Measurements from ENCODE around the gene RHCE. TPM values are rescaled to one million over a fixed set of nuclear protein-coding genes. Genes with fewer than 3 reads are reported as not detected.
"Not testable (repeated sequence)": the region's sequence is repeated elsewhere in the genome, so short reads cannot be mapped to it uniquely, and the experiment has no call there.

The RHCE gene
- total RNA-seq, 1 experiment from 2014 or later: not detected

DNA sequence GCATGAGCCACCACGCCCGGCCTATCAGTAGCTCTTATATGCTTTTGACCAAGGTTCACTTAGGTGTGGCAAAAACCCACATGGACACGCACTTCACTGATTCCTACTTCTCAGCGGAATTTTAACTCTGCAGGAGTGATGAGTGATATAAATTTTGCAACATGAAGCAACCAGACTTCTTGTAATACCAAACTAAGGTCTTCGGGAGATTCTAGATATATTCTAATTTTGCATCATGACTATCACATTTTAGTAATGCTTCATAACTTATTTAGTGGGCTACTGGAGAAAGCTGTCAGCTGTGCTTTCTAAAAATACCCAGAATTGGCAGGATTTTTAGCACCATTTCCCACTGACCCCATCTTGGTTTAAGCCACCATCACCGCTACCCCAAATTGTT is 27.8 kb downstream of the RHCE start:
- TF ChIP-seq, protein P1, sequence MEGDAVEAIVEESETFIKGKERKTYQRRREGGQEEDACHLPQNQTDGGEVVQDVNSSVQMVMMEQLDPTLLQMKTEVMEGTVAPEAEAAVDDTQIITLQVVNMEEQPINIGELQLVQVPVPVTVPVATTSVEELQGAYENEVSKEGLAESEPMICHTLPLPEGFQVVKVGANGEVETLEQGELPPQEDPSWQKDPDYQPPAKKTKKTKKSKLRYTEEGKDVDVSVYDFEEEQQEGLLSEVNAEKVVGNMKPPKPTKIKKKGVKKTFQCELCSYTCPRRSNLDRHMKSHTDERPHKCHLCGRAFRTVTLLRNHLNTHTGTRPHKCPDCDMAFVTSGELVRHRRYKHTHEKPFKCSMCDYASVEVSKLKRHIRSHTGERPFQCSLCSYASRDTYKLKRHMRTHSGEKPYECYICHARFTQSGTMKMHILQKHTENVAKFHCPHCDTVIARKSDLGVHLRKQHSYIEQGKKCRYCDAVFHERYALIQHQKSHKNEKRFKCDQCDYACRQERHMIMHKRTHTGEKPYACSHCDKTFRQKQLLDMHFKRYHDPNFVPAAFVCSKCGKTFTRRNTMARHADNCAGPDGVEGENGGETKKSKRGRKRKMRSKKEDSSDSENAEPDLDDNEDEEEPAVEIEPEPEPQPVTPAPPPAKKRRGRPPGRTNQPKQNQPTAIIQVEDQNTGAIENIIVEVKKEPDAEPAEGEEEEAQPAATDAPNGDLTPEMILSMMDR (IDR thresholded peaks at IDR 0.05): no peak
- TF ChIP-seq, protein P2, sequence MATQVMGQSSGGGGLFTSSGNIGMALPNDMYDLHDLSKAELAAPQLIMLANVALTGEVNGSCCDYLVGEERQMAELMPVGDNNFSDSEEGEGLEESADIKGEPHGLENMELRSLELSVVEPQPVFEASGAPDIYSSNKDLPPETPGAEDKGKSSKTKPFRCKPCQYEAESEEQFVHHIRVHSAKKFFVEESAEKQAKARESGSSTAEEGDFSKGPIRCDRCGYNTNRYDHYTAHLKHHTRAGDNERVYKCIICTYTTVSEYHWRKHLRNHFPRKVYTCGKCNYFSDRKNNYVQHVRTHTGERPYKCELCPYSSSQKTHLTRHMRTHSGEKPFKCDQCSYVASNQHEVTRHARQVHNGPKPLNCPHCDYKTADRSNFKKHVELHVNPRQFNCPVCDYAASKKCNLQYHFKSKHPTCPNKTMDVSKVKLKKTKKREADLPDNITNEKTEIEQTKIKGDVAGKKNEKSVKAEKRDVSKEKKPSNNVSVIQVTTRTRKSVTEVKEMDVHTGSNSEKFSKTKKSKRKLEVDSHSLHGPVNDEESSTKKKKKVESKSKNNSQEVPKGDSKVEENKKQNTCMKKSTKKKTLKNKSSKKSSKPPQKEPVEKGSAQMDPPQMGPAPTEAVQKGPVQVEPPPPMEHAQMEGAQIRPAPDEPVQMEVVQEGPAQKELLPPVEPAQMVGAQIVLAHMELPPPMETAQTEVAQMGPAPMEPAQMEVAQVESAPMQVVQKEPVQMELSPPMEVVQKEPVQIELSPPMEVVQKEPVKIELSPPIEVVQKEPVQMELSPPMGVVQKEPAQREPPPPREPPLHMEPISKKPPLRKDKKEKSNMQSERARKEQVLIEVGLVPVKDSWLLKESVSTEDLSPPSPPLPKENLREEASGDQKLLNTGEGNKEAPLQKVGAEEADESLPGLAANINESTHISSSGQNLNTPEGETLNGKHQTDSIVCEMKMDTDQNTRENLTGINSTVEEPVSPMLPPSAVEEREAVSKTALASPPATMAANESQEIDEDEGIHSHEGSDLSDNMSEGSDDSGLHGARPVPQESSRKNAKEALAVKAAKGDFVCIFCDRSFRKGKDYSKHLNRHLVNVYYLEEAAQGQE (IDR thresholded peaks at IDR 0.05; ENCODE audit: insufficient read depth in 1 of 2, low read depth in 2 of 2, low read length in 1 of 2): no peak
- TF ChIP-seq SIN3A (IDR thresholded peaks at IDR 0.05; ENCODE audit: borderline replicate concordance, insufficient read depth, low read depth, low read length): no peak
- TF ChIP-seq TCF7L2 (IDR thresholded peaks at IDR 0.05; ENCODE audit: low read depth, low read length): no peak
- TF ChIP-seq POLR2AphosphoS5 (IDR thresholded peaks at IDR 0.05; ENCODE audit: low read depth, low read length): no peak
- H3K27ac ChIP-seq (ENCODE audit: low read length): no peak overlapping the region
- ChIA-PET CTCF (interaction anchor here (0.6 kb wide), 1 partner anchor 99 kb away, joined by 9 read pairs; no protein-coding TSS in a partner anchor), POLR2A (no interaction called here)
- no peak for DNase-seq (ENCODE audit: low read depth, low spot score)
- no peaks in the 10 kb centered on the region for H3K4me1 ChIP-seq (ENCODE audit: control insufficient read depth, insufficient read depth, low read length)
- H3K9me3 ChIP-seq (ENCODE audit: control insufficient read depth, insufficient read depth, low read depth, low read length): no peaks in the 10 kb centered on the region
- H3K27me3 ChIP-seq (ENCODE audit: control insufficient read depth, insufficient read depth, low read length): no peaks in the 10 kb centered on the region
- ATAC-seq: no peak
- BruUV-seq (replicated peaks): no TSS peak
- in situ Hi-C loops (cut with HindIII; ENCODE audit: low pct_unique_long_range_greater_than_20kb, low sequenced_read_pairs): no loop called here
- intact Hi-C loops (cut with micrococcal nuclease; ENCODE audit: unreplicated experiment): no loop called here
- H3K36me3 ChIP-seq (ENCODE audit: control insufficient read depth, insufficient read depth, low read length): no peaks in the 10 kb centered on the region
- no peak overlapping the region for H3K4me3 ChIP-seq (ENCODE audit: low read depth in 2 of 2, low read length in 2 of 2)

DNA sequence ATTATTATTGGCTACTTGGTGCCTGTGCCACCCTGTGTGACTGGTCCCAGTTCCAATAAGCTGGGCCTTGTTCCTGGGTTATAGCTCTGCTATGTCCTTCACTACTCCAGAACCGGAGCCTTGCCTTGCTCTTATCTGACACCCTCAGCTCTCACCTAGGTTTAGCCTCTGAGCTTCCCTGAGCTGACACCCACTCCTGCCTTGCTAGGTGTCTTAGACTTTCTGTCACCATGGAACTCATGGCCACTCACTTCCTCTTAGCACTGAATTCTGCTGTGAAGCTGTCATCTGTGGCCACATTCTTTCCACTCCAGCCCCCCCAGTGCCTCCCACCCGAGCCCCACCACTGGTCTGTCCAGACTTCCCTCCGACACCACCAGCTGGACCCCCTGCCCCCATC is 30.9 kb downstream of the RHCE start:
- DNase-seq (ENCODE audit: low read depth, low spot score); intact Hi-C loops (cut with micrococcal nuclease; ENCODE audit: unreplicated experiment); CTCF ChIA-PET; BruUV-seq (replicated peaks); ATAC-seq; H3K9me3 ChIP-seq (ENCODE audit: control insufficient read depth, insufficient read depth, low read depth, low read length); in situ Hi-C loops (cut with HindIII; ENCODE audit: low pct_unique_long_range_greater_than_20kb, low sequenced_read_pairs); H3K4me3 ChIP-seq (ENCODE audit: low read depth in 2 of 2, low read length in 2 of 2); H3K4me1 ChIP-seq (ENCODE audit: control insufficient read depth, insufficient read depth, low read length); POLR2A ChIA-PET; H3K27me3 ChIP-seq (ENCODE audit: control insufficient read depth, insufficient read depth, low read length); H3K36me3 ChIP-seq (ENCODE audit: control insufficient read depth, insufficient read depth, low read length); H3K27ac ChIP-seq (ENCODE audit: low read length): not testable (repeated sequence)

DNA sequence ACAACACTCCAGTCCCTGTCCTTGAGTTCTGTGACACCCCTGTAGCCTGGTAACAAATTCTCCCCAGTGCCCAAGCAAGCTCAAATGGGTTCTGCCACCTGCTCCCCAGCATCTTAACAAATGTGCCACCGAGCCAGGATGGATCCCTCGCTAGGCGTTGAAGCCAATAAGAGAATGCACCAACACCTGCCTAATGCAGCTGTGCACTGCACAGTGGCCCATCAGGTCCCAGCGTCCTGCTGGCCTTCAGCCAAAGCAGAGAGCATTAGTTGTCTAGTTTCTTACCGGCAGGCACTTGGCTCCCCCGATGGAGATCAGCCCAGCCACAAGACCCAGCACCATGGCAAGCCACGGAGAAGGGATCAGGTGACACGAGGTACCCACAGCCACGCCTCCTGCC is 31.9 kb downstream of the RHCE start:
- CTCF ChIA-PET; H3K9me3 ChIP-seq (ENCODE audit: control insufficient read depth, insufficient read depth, low read depth, low read length); H3K36me3 ChIP-seq (ENCODE audit: control insufficient read depth, insufficient read depth, low read length); H3K27ac ChIP-seq (ENCODE audit: low read length); POLR2A ChIA-PET; H3K4me1 ChIP-seq (ENCODE audit: control insufficient read depth, insufficient read depth, low read length); H3K27me3 ChIP-seq (ENCODE audit: control insufficient read depth, insufficient read depth, low read length); ATAC-seq; BruUV-seq (replicated peaks); in situ Hi-C loops (cut with HindIII; ENCODE audit: low pct_unique_long_range_greater_than_20kb, low sequenced_read_pairs); DNase-seq (ENCODE audit: low read depth, low spot score); H3K4me3 ChIP-seq (ENCODE audit: low read depth in 2 of 2, low read length in 2 of 2); intact Hi-C loops (cut with micrococcal nuclease; ENCODE audit: unreplicated experiment): not testable (repeated sequence)

DNA sequence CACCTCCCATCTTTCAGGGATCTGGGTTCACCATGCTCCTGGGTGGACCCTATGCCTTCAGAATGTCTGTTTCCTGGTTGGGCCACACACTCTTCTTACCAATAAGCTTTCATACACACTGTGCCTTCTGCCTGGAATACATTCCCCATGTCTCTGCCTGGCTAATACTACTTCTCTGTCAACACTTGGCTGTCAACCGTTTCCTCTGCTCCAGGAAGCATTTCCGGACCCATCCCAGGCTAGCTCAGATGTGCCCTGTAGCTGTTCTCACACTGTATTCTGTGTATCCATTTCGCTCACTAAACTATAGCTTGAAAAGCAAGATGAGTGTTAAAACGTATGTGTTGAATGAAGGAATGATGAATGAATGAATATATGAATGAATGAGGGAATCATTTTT is 33.5 kb downstream of the RHCE start:
- H3K27ac ChIP-seq (ENCODE audit: low read length); H3K27me3 ChIP-seq (ENCODE audit: control insufficient read depth, insufficient read depth, low read length); H3K9me3 ChIP-seq (ENCODE audit: control insufficient read depth, insufficient read depth, low read depth, low read length); ATAC-seq; H3K4me3 ChIP-seq (ENCODE audit: low read depth in 2 of 2, low read length in 2 of 2); DNase-seq (ENCODE audit: low read depth, low spot score); H3K36me3 ChIP-seq (ENCODE audit: control insufficient read depth, insufficient read depth, low read length); BruUV-seq (replicated peaks); in situ Hi-C loops (cut with HindIII; ENCODE audit: low pct_unique_long_range_greater_than_20kb, low sequenced_read_pairs); H3K4me1 ChIP-seq (ENCODE audit: control insufficient read depth, insufficient read depth, low read length); intact Hi-C loops (cut with micrococcal nuclease; ENCODE audit: unreplicated experiment): not testable (repeated sequence)
- ChIA-PET POLR2A (interaction anchor here (0.6 kb wide), 1 partner anchor 18 kb away, joined by 6 read pairs; no protein-coding TSS in a partner anchor), CTCF (interaction anchor here (0.6 kb wide), 1 partner anchor 402 kb away, joined by 6 read pairs; no protein-coding TSS in a partner anchor)

DNA sequence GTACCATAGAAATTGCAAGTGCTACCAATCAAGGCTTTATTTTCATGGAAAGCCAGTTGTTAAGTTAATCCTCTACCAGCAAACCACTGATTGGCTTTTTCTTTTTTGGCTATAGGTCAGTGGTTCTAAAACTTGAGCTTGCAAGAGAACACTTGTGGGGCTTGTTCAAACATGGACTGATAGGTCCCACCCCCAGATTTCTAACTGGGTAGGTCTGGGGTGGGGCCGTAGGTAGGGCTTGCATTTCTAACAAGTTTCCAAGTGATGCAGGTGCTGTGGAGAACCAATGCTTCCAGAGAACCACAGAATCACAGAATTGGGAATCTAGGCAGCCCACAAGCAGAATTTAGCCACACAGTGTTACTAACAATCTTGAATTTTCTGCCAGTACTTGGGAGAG is 36.8 kb downstream of the RHCE start:
- H3K4me1 ChIP-seq (ENCODE audit: control insufficient read depth, insufficient read depth, low read length); H3K27ac ChIP-seq (ENCODE audit: low read length); DNase-seq (ENCODE audit: low read depth, low spot score); CTCF ChIA-PET; H3K4me3 ChIP-seq (ENCODE audit: low read depth in 2 of 2, low read length in 2 of 2); H3K36me3 ChIP-seq (ENCODE audit: control insufficient read depth, insufficient read depth, low read length); in situ Hi-C loops (cut with HindIII; ENCODE audit: low pct_unique_long_range_greater_than_20kb, low sequenced_read_pairs); ATAC-seq; BruUV-seq (replicated peaks); H3K9me3 ChIP-seq (ENCODE audit: control insufficient read depth, insufficient read depth, low read depth, low read length); intact Hi-C loops (cut with micrococcal nuclease; ENCODE audit: unreplicated experiment); H3K27me3 ChIP-seq (ENCODE audit: control insufficient read depth, insufficient read depth, low read length); POLR2A ChIA-PET: not testable (repeated sequence)

All from Panc1 (cell line).